HCT116 (cell line): ENCODE results near the gene SMIM14. TPM values are rescaled to one million over a fixed set of nuclear protein-coding genes. Genes with fewer than 3 reads are reported as not detected.

Source experiments
- ATAC-seq: fragments of 200-7000 bp; cut with Tn5 transposase; 2 replicates; pipeline ENCODE4 v1.9.1; 2020; ENCODE audit warnings: mild to moderate bottlenecking, moderate library complexity
- BruUV-seq: library from RNA; stranded (reverse); fragments of 400-500 nt; replicated peaks from 2 replicates; lab custom pipeline; 2021; lab: Mats Ljungman, UMichigan
- CTCF ChIA-PET: fragments of 300-600 bp; sonication (Branson Sonifier 250); formaldehyde crosslinking; loops from one replicate; lab custom pipeline; 2021; ENCODE audit warnings: antibody characterized with exemption; lab: Charles Lee
- POLR2A ChIA-PET: fragments of 300-600, 350-600 bp; sonication (Branson Sonifier 250); formaldehyde crosslinking; loops from one replicate; lab custom pipeline; 2021; ENCODE audit warnings: antibody characterized with exemption; lab: Charles Lee
- RAD21 ChIA-PET, 2 experiments: fragments of 300-600 bp; sonication (Branson Sonifier 250); formaldehyde crosslinking; loops; one replicate each; lab custom pipeline; 2023; ENCODE audit warnings: low total read pairs in 2 of 2; ENCODE audit not compliant: uncharacterized antibody in 2 of 2, unreplicated experiment in 2 of 2, low non-redundant PET in 1 of 2; lab: Charles Lee
- DNase-seq: peaks from one replicate; pipeline ENCODE4 v3.0.0-alpha.2; 2010; ENCODE audit warnings: low read depth, low spot score
- H2AFZ ChIP-seq: fragments of 200-600 bp; shearing (Covaris generic), sonication (generic); 2 replicates; pipeline ENCODE4 v1.6.1; 2017; ENCODE audit warnings: low read depth, mixed run types, mixed read lengths, antibody characterized with exemption, low read length; ENCODE audit not compliant: poor library complexity, severe bottlenecking
- H3K27ac ChIP-seq: 2 replicates; pipeline ENCODE4 v1.5.1; 2012; ENCODE audit warnings: low read depth, low read length
- H3K27me3 ChIP-seq: fragments of 200-600 bp; sonication (generic); 2 replicates; pipeline ENCODE4 v1.6.1; 2016; ENCODE audit warnings: mixed run types, low read length, mixed read lengths; ENCODE audit not compliant: insufficient read depth
- H3K36me3 ChIP-seq, 2 experiments: fragments of 200-500 bp in 1 of 2; fragments of 200-600 bp in 1 of 2; sonication (Bioruptor generic) in 1 of 2; sonication (generic) in 1 of 2; 2 replicates each; pipeline versions ENCODE4 v1.5.1 to v1.6.1; 2014 to 2016; ENCODE audit warnings: low read length in 2 of 2, inconsistent platforms in 1 of 2, mixed read lengths in 1 of 2, mixed run types in 1 of 2; ENCODE audit not compliant: insufficient read depth in 2 of 2, control insufficient read depth in 1 of 2
- H3K4me1 ChIP-seq, 2 experiments: fragments of 200-600 bp in 1 of 2; sonication (generic) in 1 of 2; 2 replicates each; pipeline versions ENCODE4 v1.5.1 to v1.6.1; 2012 to 2017; ENCODE audit warnings: low read length in 2 of 2, inconsistent platforms in 1 of 2, mild to moderate bottlenecking in 1 of 2, mixed read lengths in 1 of 2, mixed run types in 1 of 2, moderate library complexity in 1 of 2; ENCODE audit not compliant: insufficient read depth in 2 of 2, control insufficient read depth in 1 of 2
- H3K4me2 ChIP-seq: fragments of 200-600 bp; sonication (generic); 2 replicates; pipeline ENCODE4 v1.6.1; 2017; ENCODE audit warnings: mixed run types, low read length, mixed read lengths
- H3K4me3 ChIP-seq, 2 experiments: fragments of 200-600 bp in 1 of 2; sonication (generic) in 1 of 2; replicated peaks in 1 of 2; 2 replicates each; pipeline ENCODE4 v1.5.1; 2011 to 2016; ENCODE audit warnings: low read length in 2 of 2, control low read depth in 1 of 2, low read depth in 1 of 2, mild to moderate bottlenecking in 1 of 2, mixed read lengths in 1 of 2, mixed run types in 1 of 2
- H3K79me2 ChIP-seq: fragments of 200-600 bp; sonication (generic); 2 replicates; pipeline ENCODE4 v1.6.1; 2017; ENCODE audit warnings: mild to moderate bottlenecking, mixed run types, low read length, moderate library complexity, mixed read lengths; ENCODE audit not compliant: insufficient read depth
- H3K9ac ChIP-seq: fragments of 200-600 bp; sonication (generic); 2 replicates; pipeline ENCODE4 v1.6.1; 2016; ENCODE audit warnings: low read length, mixed read lengths
- H3K9me2 ChIP-seq: fragments of 200-600 bp; sonication (generic), shearing (Covaris generic); 2 replicates; pipeline ENCODE4 v1.6.1; 2017; ENCODE audit warnings: mixed run types, mild to moderate bottlenecking, moderate library complexity; ENCODE audit not compliant: insufficient read depth
- H3K9me3 ChIP-seq, 2 experiments: fragments of 200-500 bp in 1 of 2; fragments of 200-600 bp in 1 of 2; sonication (Bioruptor generic) in 1 of 2; sonication (generic) in 1 of 2; 2 replicates each; pipeline ENCODE4 v1.6.1; 2014 to 2017; ENCODE audit warnings: low read length in 2 of 2, mixed read lengths in 2 of 2, inconsistent platforms in 1 of 2, low read depth in 1 of 2, mild to moderate bottlenecking in 1 of 2, mixed run types in 1 of 2, moderate library complexity in 1 of 2; ENCODE audit not compliant: control insufficient read depth in 1 of 2, insufficient read depth in 1 of 2
- H4K20me1 ChIP-seq: fragments of 200-600 bp; sonication (generic), shearing (Covaris generic); 2 replicates; pipeline ENCODE4 v1.6.1; 2017; ENCODE audit warnings: mixed run types, mild to moderate bottlenecking, moderate library complexity; ENCODE audit not compliant: insufficient read depth
- EGR1 ChIP-seq: IDR thresholded peaks from 2 replicates; pipeline ENCODE4 v1.6.1; 2012; ENCODE audit warnings: low read depth
- ELF1 ChIP-seq: IDR thresholded peaks from 2 replicates; pipeline ENCODE4 v1.6.1; 2012; ENCODE audit warnings: low read depth, borderline replicate concordance
- RAD21 ChIP-seq: IDR thresholded peaks from 2 replicates; pipeline ENCODE4 v1.6.1; 2012; ENCODE audit warnings: low read depth, mild to moderate bottlenecking
- SIN3A ChIP-seq: IDR thresholded peaks from 2 replicates; pipeline ENCODE4 v1.6.1; 2012; ENCODE audit warnings: low read depth
- SP1 ChIP-seq: IDR thresholded peaks from 2 replicates; pipeline ENCODE4 v1.6.1; 2012; ENCODE audit warnings: low read depth
- TCF7L2 ChIP-seq: IDR thresholded peaks from 2 replicates; pipeline ENCODE4 v1.7.0; 2011; ENCODE audit warnings: borderline replicate concordance, inconsistent platforms; ENCODE audit not compliant: insufficient read depth, insufficient read length; ENCODE audit errors: extremely low read depth
- YY1 ChIP-seq: IDR thresholded peaks from 2 replicates; pipeline ENCODE4 v1.6.1; 2011; ENCODE audit warnings: low read length, low read depth, moderate library complexity, mild to moderate bottlenecking; ENCODE audit not compliant: insufficient replicate concordance; ENCODE audit errors: extremely low read depth
- ZFX ChIP-seq: fragments of 450-650 bp; IDR thresholded peaks from 2 replicates; pipeline ENCODE4 v1.6.1; 2017
- intact Hi-C: fragments of 100-400 bp; cut with micrococcal nuclease; formaldehyde crosslinking; loops from 2 replicates; pipeline ENCODE4 v1.10.0; 2022
- total RNA-seq: library from RNA; stranded (reverse); gene quantifications from one replicate; pipeline ENCODE4 v1.2.1, GENCODE V29; 2021; ENCODE audit not compliant: unreplicated experiment
- TF ChIP-seq, protein P1 (sequence below): IDR thresholded peaks from 2 replicates; pipeline ENCODE4 v1.6.1; 2012

SMIM14 gene
- total RNA-seq, 1 experiment from 2014 or later = 21.6 TPM

- ChIA-PET RAD21 (no interaction called here), CTCF (interaction anchor here (2.1 kb wide), 1 partner anchor 167 kb away, joined by 7 read pairs; no protein-coding TSS in a partner anchor), POLR2A (no interaction called here)
- no TSS peak for BruUV-seq
- Histone ChIP-seq H3K4me3 (peak overlapping the region; percentile 90 to 91), H4K20me1 (no peaks in the 10 kb centered on the region), H3K79me2 (no peaks in the 10 kb centered on the region; the same call in none of the 2 replicates), H3K9ac (peak overlapping the region; percentile 85), H3K27me3 (no peaks in the 10 kb centered on the region), H3K9me3 (no peaks in the 10 kb centered on the region), H3K9me2 (no peaks in the 10 kb centered on the region), H3K4me2 (peak overlapping the region; percentile 94), H3K4me1 (peaks cover 16 to 28% of the 10 kb centered on the region in 2 experiments), H3K36me3 (no peaks in the 10 kb centered on the region), H3K27ac (peak overlapping the region; percentile 72; the same call in 1 of the 2 replicates), H2AFZ (peak overlapping the region; percentile 79)
- DNase-seq = no peak
- intact Hi-C loops = loop anchor here (5.0 kb wide), 2 partner anchors 169 to 341 kb away; partner anchors contain the start of gene PDS5A
- ATAC-seq = no peak
- TF ChIP-seq RAD21 (peak; percentile 17; the same call in 1 of the 2 replicates), TCF7L2 (no peak)
- TF ChIP-seq, all 23 proteins: peak for 1
Measured at GRCh38 chr4:39636531-39637184, 2.0 kb downstream of the SMIM14 start.

GRCh38 chr4:39635023-39635422, 3.6 kb downstream of the SMIM14 start:
- TF ChIP-seq SP1 (peak; percentile 26; the same call in 1 of the 2 replicates), ZFX (no peak), ELF1 (no peak), TCF7L2 (no peak), SIN3A (no peak), RAD21 (0 out of 2 replicates have a peak, but pooled peaks have one; percentile 5), YY1 (no peak), EGR1 (no peak)
- TF ChIP-seq, protein P1, sequence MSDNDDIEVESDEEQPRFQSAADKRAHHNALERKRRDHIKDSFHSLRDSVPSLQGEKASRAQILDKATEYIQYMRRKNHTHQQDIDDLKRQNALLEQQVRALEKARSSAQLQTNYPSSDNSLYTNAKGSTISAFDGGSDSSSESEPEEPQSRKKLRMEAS = no peak
- POLR2A ChIA-PET = no interaction called here

More at GRCh38 chr4:39635023-39635422, 3.6 kb downstream of the SMIM14 start:
- RAD21 ChIA-PET = no interaction called here
- Histone ChIP-seq H2AFZ (no peak overlapping the region), H3K4me2 (peak overlapping the region; percentile 19), H3K27ac (no peak overlapping the region), H3K9me3 (no peaks in the 10 kb centered on the region), H3K4me1 (peaks cover 14 to 27% of the 10 kb centered on the region in 2 experiments), H3K79me2 (no peaks in the 10 kb centered on the region; the same call in none of the 2 replicates), H3K36me3 (no peaks in the 10 kb centered on the region), H3K4me3 (no peak overlapping the region), H3K27me3 (no peaks in the 10 kb centered on the region), H3K9me2 (no peaks in the 10 kb centered on the region), H4K20me1 (no peaks in the 10 kb centered on the region), H3K9ac (no peak overlapping the region)
- CTCF ChIA-PET = no interaction called here
- no peak for ATAC-seq
- intact Hi-C loops = loop anchor here (5.0 kb wide), 2 partner anchors 168 to 342 kb away; partner anchors contain the start of gene PDS5A
- DNase-seq = no peak
- no TSS peak for BruUV-seq
